Measurements from ENCODE around the gene SLIT1.
A peak's percentile ranks its signal among the peaks of the same experiment; 100 is the strongest.

Gene SLIT1

DNA sequence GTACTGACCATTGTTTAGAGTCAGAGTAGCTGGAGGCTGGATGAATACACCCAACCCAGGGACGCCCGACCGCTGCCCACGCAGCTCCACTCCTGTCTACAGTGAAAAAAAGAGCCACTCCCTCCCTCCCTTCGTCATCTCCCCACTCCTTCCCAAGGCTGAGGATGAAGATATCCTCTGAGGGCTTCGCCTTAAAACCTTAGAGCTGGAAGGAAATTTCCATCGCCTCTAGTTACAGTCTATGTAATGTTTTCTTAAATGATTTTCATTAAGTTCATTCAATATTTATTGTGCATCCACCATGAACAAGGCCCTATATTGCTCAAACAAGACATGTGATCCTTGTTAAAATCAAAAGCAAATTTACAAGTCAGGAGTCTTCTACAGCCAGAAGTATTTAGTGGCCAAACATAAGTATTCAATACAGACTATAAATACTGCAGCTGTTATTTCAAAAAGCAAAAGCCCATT lies 11.3 kb upstream of the SLIT1 start:
- no peak for ATAC-seq
- TF ChIP-seq ZNF70 (CRISPR knock-in tag; IDR thresholded peaks at IDR 0.05) (no peak), TCF4 (CRISPR knock-in tag; IDR thresholded peaks at IDR 0.05; ENCODE audit: borderline replicate concordance) (no peak), OSR1 (CRISPR knock-in tag; IDR thresholded peaks at IDR 0.05) (no peak), ZFP30 (CRISPR knock-in tag; IDR thresholded peaks at IDR 0.05) (no peak), SNAI2 (CRISPR knock-in tag; IDR thresholded peaks at IDR 0.05) (no peak), ZC3H10 (CRISPR knock-in tag; IDR thresholded peaks at IDR 0.05) (no peak), CSDC2 (CRISPR knock-in tag; IDR thresholded peaks at IDR 0.05) (no peak), CREB5 (CRISPR knock-in tag; IDR thresholded peaks at IDR 0.05; ENCODE audit: low read depth) (no peak), PPARA (CRISPR knock-in tag; IDR thresholded peaks at IDR 0.05; ENCODE audit: borderline replicate concordance) (no peak), ZNF8 (CRISPR knock-in tag; IDR thresholded peaks at IDR 0.05) (no peak), ARNTL (CRISPR knock-in tag; IDR thresholded peaks at IDR 0.05; ENCODE audit: borderline replicate concordance, low read depth) (no peak), ESRRG (CRISPR knock-in tag; IDR thresholded peaks at IDR 0.05) (no peak)
- TF ChIP-seq, protein P1, sequence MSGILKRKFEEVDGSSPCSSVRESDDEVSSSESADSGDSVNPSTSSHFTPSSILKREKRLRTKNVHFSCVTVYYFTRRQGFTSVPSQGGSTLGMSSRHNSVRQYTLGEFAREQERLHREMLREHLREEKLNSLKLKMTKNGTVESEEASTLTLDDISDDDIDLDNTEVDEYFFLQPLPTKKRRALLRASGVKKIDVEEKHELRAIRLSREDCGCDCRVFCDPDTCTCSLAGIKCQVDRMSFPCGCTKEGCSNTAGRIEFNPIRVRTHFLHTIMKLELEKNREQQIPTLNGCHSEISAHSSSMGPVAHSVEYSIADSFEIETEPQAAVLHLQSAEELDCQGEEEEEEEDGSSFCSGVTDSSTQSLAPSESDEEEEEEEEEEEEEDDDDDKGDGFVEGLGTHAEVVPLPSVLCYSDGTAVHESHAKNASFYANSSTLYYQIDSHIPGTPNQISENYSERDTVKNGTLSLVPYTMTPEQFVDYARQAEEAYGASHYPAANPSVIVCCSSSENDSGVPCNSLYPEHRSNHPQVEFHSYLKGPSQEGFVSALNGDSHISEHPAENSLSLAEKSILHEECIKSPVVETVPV (CRISPR knock-in tag; IDR thresholded peaks at IDR 0.05), result no peak
- TF ChIP-seq, protein P2, sequence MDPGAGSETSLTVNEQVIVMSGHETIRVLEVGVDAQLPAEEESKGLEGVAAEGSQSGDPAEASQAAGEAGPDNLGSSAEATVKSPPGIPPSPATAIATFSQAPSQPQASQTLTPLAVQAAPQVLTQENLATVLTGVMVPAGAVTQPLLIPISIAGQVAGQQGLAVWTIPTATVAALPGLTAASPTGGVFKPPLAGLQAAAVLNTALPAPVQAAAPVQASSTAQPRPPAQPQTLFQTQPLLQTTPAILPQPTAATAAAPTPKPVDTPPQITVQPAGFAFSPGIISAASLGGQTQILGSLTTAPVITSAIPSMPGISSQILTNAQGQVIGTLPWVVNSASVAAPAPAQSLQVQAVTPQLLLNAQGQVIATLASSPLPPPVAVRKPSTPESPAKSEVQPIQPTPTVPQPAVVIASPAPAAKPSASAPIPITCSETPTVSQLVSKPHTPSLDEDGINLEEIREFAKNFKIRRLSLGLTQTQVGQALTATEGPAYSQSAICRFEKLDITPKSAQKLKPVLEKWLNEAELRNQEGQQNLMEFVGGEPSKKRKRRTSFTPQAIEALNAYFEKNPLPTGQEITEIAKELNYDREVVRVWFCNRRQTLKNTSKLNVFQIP (CRISPR knock-in tag; IDR thresholded peaks at IDR 0.05; ENCODE audit: borderline replicate concordance, low read depth), result no peak

- no peak for TF ChIP-seq ZFP3 (CRISPR knock-in tag; IDR thresholded peaks at IDR 0.05)
- TF ChIP-seq, protein P1 (CRISPR knock-in tag; IDR thresholded peaks at IDR 0.05), result no peak
- TF ChIP-seq SNAI2 (CRISPR knock-in tag; IDR thresholded peaks at IDR 0.05), result no peak
- TF ChIP-seq ZNF8 (CRISPR knock-in tag; IDR thresholded peaks at IDR 0.05), result no peak
- ATAC-seq, result peak; percentile 94
Observed at GRCh38 chr10:97196223-97197029, 10.7 kb upstream of the SLIT1 start.

DNA sequence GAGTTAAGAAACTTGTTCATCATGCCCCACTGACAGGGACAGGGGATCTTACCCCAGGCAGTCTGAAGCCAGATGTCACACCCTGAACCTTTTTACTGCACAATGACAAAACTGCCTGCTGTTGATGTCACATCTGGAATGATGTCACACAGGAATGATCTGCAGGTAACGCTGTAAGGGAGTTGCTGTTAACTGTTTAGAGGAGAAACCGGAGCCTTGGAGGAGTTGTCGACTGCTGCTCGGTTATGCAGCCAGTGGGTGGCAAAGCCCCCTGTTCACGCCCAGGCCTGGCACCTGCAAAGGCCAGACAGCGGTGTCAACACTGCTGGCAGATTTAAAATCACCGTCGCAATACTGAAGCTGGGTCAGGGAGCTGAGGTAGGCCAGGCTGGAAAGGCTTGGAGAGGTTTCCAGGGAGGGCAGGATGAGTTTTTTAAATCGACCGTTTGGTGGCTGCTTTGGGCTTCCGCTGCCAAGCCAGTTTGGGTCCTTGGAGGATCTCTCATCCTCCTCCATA lies 10.0 kb upstream of the SLIT1 start:
- TF ChIP-seq ARNTL (CRISPR knock-in tag; IDR thresholded peaks at IDR 0.05; ENCODE audit: borderline replicate concordance, low read depth), result no peak
- TF ChIP-seq ESRRG (CRISPR knock-in tag; IDR thresholded peaks at IDR 0.05), result no peak
- TF ChIP-seq ZFP3 (CRISPR knock-in tag; IDR thresholded peaks at IDR 0.05), result no peak
- TF ChIP-seq ZFP30 (CRISPR knock-in tag; IDR thresholded peaks at IDR 0.05), result no peak
- TF ChIP-seq TOX (CRISPR knock-in tag; IDR thresholded peaks at IDR 0.05; ENCODE audit: borderline replicate concordance), result no peak
- TF ChIP-seq PPARA (CRISPR knock-in tag; IDR thresholded peaks at IDR 0.05; ENCODE audit: borderline replicate concordance), result no peak
- TF ChIP-seq, protein P3, sequence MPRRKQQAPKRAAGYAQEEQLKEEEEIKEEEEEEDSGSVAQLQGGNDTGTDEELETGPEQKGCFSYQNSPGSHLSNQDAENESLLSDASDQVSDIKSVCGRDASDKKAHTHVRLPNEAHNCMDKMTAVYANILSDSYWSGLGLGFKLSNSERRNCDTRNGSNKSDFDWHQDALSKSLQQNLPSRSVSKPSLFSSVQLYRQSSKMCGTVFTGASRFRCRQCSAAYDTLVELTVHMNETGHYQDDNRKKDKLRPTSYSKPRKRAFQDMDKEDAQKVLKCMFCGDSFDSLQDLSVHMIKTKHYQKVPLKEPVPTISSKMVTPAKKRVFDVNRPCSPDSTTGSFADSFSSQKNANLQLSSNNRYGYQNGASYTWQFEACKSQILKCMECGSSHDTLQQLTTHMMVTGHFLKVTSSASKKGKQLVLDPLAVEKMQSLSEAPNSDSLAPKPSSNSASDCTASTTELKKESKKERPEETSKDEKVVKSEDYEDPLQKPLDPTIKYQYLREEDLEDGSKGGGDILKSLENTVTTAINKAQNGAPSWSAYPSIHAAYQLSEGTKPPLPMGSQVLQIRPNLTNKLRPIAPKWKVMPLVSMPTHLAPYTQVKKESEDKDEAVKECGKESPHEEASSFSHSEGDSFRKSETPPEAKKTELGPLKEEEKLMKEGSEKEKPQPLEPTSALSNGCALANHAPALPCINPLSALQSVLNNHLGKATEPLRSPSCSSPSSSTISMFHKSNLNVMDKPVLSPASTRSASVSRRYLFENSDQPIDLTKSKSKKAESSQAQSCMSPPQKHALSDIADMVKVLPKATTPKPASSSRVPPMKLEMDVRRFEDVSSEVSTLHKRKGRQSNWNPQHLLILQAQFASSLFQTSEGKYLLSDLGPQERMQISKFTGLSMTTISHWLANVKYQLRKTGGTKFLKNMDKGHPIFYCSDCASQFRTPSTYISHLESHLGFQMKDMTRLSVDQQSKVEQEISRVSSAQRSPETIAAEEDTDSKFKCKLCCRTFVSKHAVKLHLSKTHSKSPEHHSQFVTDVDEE (CRISPR knock-in tag; IDR thresholded peaks at IDR 0.05), result no peak
- TF ChIP-seq BACH2 (CRISPR knock-in tag; IDR thresholded peaks at IDR 0.05; ENCODE audit: borderline replicate concordance), result no peak
- TF ChIP-seq, protein P1 (CRISPR knock-in tag; IDR thresholded peaks at IDR 0.05), result no peak
- TF ChIP-seq SNAI2 (CRISPR knock-in tag; IDR thresholded peaks at IDR 0.05), result no peak
- no peak for TF ChIP-seq CSDC2 (CRISPR knock-in tag; IDR thresholded peaks at IDR 0.05)
- TF ChIP-seq ZC3H10 (CRISPR knock-in tag; IDR thresholded peaks at IDR 0.05), result no peak
- no peak for TF ChIP-seq CREB5 (CRISPR knock-in tag; IDR thresholded peaks at IDR 0.05; ENCODE audit: low read depth)
- no peak; the same call in 2 of the 3 replicates for ATAC-seq
